Vagina (tissue), 2 donors: Measurements from ENCODE around the gene TRIM15.

Experiments used
- POLR2A ChIP-seq, 2 donors: fragments of 450-650 bp; IDR thresholded peaks; one replicate each; pipeline ENCODE4 v1.6.1; 2017; ENCODE audit warnings: antibody characterized with exemption in 2 of 2, mild to moderate bottlenecking in 2 of 2, moderate library complexity in 2 of 2
- POLR2AphosphoS5 ChIP-seq, 2 donors: sonication (generic); formaldehyde crosslinking; IDR thresholded peaks; one replicate each; pipeline ENCODE4 v1.9.0; 2017; ENCODE audit warnings: antibody characterized with exemption in 2 of 2, mild to moderate bottlenecking in 2 of 2, low read depth in 1 of 2; ENCODE audit not compliant: insufficient read depth in 1 of 2
- TF ChIP-seq, protein P1 (sequence below), 3 experiments: fragments of 450-650 bp in 2 of 3; fragments of 200-600 bp in 1 of 3; sonication (generic) in 1 of 3; IDR thresholded peaks; one replicate each; pipeline ENCODE4 v1.5.1; 2017 to 2019; ENCODE audit warnings: antibody characterized with exemption in 3 of 3, mild to moderate bottlenecking in 2 of 3, moderate library complexity in 2 of 3

- TF ChIP-seq, protein P1, sequence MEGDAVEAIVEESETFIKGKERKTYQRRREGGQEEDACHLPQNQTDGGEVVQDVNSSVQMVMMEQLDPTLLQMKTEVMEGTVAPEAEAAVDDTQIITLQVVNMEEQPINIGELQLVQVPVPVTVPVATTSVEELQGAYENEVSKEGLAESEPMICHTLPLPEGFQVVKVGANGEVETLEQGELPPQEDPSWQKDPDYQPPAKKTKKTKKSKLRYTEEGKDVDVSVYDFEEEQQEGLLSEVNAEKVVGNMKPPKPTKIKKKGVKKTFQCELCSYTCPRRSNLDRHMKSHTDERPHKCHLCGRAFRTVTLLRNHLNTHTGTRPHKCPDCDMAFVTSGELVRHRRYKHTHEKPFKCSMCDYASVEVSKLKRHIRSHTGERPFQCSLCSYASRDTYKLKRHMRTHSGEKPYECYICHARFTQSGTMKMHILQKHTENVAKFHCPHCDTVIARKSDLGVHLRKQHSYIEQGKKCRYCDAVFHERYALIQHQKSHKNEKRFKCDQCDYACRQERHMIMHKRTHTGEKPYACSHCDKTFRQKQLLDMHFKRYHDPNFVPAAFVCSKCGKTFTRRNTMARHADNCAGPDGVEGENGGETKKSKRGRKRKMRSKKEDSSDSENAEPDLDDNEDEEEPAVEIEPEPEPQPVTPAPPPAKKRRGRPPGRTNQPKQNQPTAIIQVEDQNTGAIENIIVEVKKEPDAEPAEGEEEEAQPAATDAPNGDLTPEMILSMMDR (IDR thresholded peaks at IDR 0.05): no peak
- TF ChIP-seq POLR2A (IDR thresholded peaks at IDR 0.05) (no peak), POLR2AphosphoS5 (IDR thresholded peaks at IDR 0.05; ENCODE audit: insufficient read depth in 1 of 2, low read depth in 1 of 2) (no peak)
Measured at GRCh38 chr6:30160785-30161531, 2.4 kb upstream of the TRIM15 start, which contains the start of gene TRIM10.
